Gastrocnemius medialis (tissue), 4 donors: ENCODE measurements around the gene TGM2. TPM values are rescaled to one million over a fixed set of nuclear protein-coding genes. Genes with fewer than 3 reads are reported as not detected.

Experiments
- ATAC-seq, 2 donors: fragments of 150-250 bp; one replicate each; pipeline ENCODE4 v1.9.1; 2016
- DNase-seq, 2 donors: peaks; one replicate each; pipeline ENCODE4 v3.0.0-alpha.2; 2019
- H3K27ac ChIP-seq, 4 donors: fragments of 200-600 bp; sonication (generic); 1 replicate in 1 of 4; 2 replicates in 3 of 4; pipeline ENCODE4 v1.5.1; 2016 to 2018; ENCODE audit warnings: mild to moderate bottlenecking in 2 of 4, moderate library complexity in 1 of 4
- H3K27me3 ChIP-seq, 3 donors: fragments of 200-600 bp; sonication (generic) in 2 of 3; 1 replicate in 1 of 3; 2 replicates in 2 of 3; pipeline versions ENCODE4 v1.5.1 to v1.6.0; 2016 to 2019; ENCODE audit warnings: mild to moderate bottlenecking in 1 of 3, moderate library complexity in 1 of 3
- H3K36me3 ChIP-seq, 2 donors: fragments of 200-600 bp; sonication (generic) in 1 of 2; one replicate each; pipeline ENCODE4 v1.5.1; 2017 to 2018
- H3K4me1 ChIP-seq, 2 donors: fragments of 200-600 bp; sonication (generic) in 1 of 2; one replicate each; pipeline ENCODE4 v1.5.1; 2016 to 2017; ENCODE audit warnings: mild to moderate bottlenecking in 2 of 2
- H3K4me3 ChIP-seq, 4 donors: fragments of 200-600 bp; sonication (generic) in 3 of 4; 1 replicate in 1 of 4; 2 replicates in 3 of 4; pipeline ENCODE4 v1.5.1; 2016 to 2019; ENCODE audit warnings: mild to moderate bottlenecking in 2 of 4
- H3K9me3 ChIP-seq, 3 donors: fragments of 200-600 bp; sonication (generic) in 2 of 3; 1 replicate in 1 of 3; 2 replicates in 2 of 3; pipeline ENCODE4 v1.5.1; 2016 to 2019
- CTCF ChIP-seq, 5 experiments: fragments of 450-650 bp in 3 of 5; fragments of 200-600 bp in 2 of 5; sonication (generic) in 2 of 5; IDR thresholded peaks in 4 of 5; conservative IDR thresholded peaks in 1 of 5; 1 replicate in 4 of 5; 2 replicates in 1 of 5; pipeline ENCODE4 v1.5.1; 2016 to 2019; ENCODE audit warnings: antibody characterized with exemption in 5 of 5, mild to moderate bottlenecking in 3 of 5, moderate library complexity in 3 of 5
- POLR2A ChIP-seq, 2 donors: fragments of 450-650 bp; IDR thresholded peaks; one replicate each; pipeline ENCODE4 v1.6.1; 2017; ENCODE audit warnings: antibody characterized with exemption in 2 of 2, mild to moderate bottlenecking in 2 of 2, moderate library complexity in 2 of 2
- in situ Hi-C, 4 donors: fragments of 200-750 bp; cut with MboI; loops; one replicate each; pipeline versions ENCODE4 v1.15.0 to v1.8.0; 2017; ENCODE audit warnings: low sequenced_read_pairs in 4 of 4
- intact Hi-C: fragments of 100-400 bp; cut with DNase I; formaldehyde crosslinking; loops from one replicate; pipeline ENCODE4 v1.15.1; 2023; ENCODE audit warnings: low total_unique reads
- total RNA-seq, 4 donors: library from RNA; depleted of rRNA; stranded (reverse); fragments of >200 nt; gene quantifications; one replicate each; pipeline versions ENCODE4 v1.1.0 to v1.2.3, GENCODE V29; 2016

Gene TGM2
- total RNA-seq, 4 donors from 2014 or later, result 12.8 to 152 (median 58.4) TPM

DNA sequence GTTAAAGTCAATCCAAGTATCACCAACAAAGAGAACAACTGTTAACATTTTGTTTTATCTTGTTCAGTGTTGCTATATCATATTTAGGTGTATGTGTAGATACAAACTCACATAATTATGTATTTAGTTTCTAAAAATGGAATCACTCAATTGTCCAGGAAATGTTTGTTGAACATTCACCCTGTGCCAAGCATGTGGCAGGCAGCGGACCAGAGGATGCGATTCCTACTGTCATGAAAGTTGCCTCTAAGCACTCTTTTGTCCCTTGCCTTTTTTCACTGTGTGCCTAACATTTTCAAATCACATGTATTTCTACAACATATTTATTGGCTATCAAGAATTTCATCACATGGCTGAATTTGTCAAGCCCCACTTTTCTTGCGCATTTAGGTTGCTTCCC lies 16.9 kb upstream of the TGM2 start:
- H3K4me3 ChIP-seq, result no peak overlapping the region
- in situ Hi-C loops (loop anchor here in 1 of 4 donors (25.0 kb wide), 1 partner anchor 595 kb away; no protein-coding TSS in a partner anchor), intact Hi-C loops (no loop called here)
- ATAC-seq (no peak), DNase-seq (no peak)
- no peaks in the 10 kb centered on the region for H3K4me1 ChIP-seq
- no peaks in the 10 kb centered on the region for H3K36me3 ChIP-seq
- no peak for TF ChIP-seq POLR2A (IDR thresholded peaks at IDR 0.05)
- TF ChIP-seq CTCF (IDR thresholded peaks at IDR 0.05 in 4 of 5, conservative IDR thresholded peaks at IDR 0.05 in 1 of 5), result no peak
- H3K27me3 ChIP-seq, result no peaks in the 10 kb centered on the region
- H3K9me3 ChIP-seq, result no peaks in the 10 kb centered on the region
- no peak overlapping the region for H3K27ac ChIP-seq

GRCh38 chr20:38181207-38181801 lies 16.2 kb upstream of the TGM2 start:
- TF ChIP-seq CTCF (IDR thresholded peaks at IDR 0.05 in 4 of 5, conservative IDR thresholded peaks at IDR 0.05 in 1 of 5) (no peak), POLR2A (IDR thresholded peaks at IDR 0.05) (no peak)
- H3K4me1 ChIP-seq, result no peaks in the 10 kb centered on the region
- no peak for ATAC-seq
- no peaks in the 10 kb centered on the region for H3K36me3 ChIP-seq
- no peak for DNase-seq
- no peaks in the 10 kb centered on the region for H3K9me3 ChIP-seq
- no peak overlapping the region for H3K4me3 ChIP-seq
- in situ Hi-C loops (loop anchor here in 1 of 4 donors (25.0 kb wide), 1 partner anchor 594 kb away; no protein-coding TSS in a partner anchor), intact Hi-C loops (no loop called here)
- no peak overlapping the region for H3K27ac ChIP-seq
- H3K27me3 ChIP-seq, result no peaks in the 10 kb centered on the region

DNA sequence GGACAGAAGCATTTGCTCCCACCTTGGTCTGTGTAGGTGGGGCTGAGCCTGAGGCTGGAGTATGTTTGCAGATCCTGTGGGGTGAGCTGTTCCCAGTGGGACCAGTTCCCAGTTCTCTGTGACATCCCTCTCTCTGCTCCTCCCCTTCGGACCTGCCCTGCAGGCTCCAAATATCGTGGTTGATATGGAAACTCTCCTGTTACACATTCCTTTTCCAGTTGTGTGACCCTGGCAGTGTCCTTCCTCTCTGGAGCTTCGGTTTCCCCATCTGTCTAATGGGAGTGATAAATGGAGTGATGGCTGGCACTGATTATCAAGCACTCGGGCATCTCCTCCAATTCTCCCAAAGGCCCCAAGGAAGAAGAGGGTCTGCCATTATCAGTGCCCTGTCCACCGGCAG lies 15.7 kb upstream of the TGM2 start:
- DNase-seq, result no peak
- ATAC-seq, result no peak

GRCh38 chr20:38179846-38180245 lies 14.8 kb upstream of the TGM2 start:
- TF ChIP-seq CTCF (IDR thresholded peaks at IDR 0.05 in 4 of 5, conservative IDR thresholded peaks at IDR 0.05 in 1 of 5) (no peak), POLR2A (IDR thresholded peaks at IDR 0.05) (no peak)
- H3K4me1 ChIP-seq, result no peaks in the 10 kb centered on the region
- ATAC-seq (no peak), DNase-seq (no peak)
- intact Hi-C loops, result no loop called here
- H3K27me3 ChIP-seq, result no peaks in the 10 kb centered on the region
- no peaks in the 10 kb centered on the region for H3K9me3 ChIP-seq
- in situ Hi-C loops, result loop anchor here in 1 of 4 donors (25.0 kb wide), 1 partner anchor 593 kb away; no protein-coding TSS in a partner anchor
- H3K36me3 ChIP-seq, result no peaks in the 10 kb centered on the region
- H3K4me3 ChIP-seq, result no peak overlapping the region
- no peak overlapping the region for H3K27ac ChIP-seq

More for the DNA sequence above, 15.7 kb upstream of the TGM2 start:
- H3K4me1 ChIP-seq, result no peaks in the 10 kb centered on the region
- H3K27ac ChIP-seq, result no peak overlapping the region
- in situ Hi-C loops (loop anchor here in 1 of 4 donors (25.0 kb wide), 1 partner anchor 593 kb away; no protein-coding TSS in a partner anchor), intact Hi-C loops (no loop called here)
- H3K9me3 ChIP-seq, result no peaks in the 10 kb centered on the region
- TF ChIP-seq POLR2A (IDR thresholded peaks at IDR 0.05) (no peak), CTCF (IDR thresholded peaks at IDR 0.05 in 4 of 5, conservative IDR thresholded peaks at IDR 0.05 in 1 of 5) (no peak)
- H3K27me3 ChIP-seq, result no peaks in the 10 kb centered on the region
- H3K4me3 ChIP-seq, result no peak overlapping the region
- no peaks in the 10 kb centered on the region for H3K36me3 ChIP-seq
